Hematopoietic multipotent progenitor cell treated with erythropoietin and hydrocortisone succinate and interleukin-3 and kit ligand, for 6 days (in vitro differentiated cells): ENCODE data around the gene NRIP1.

Experiments used
- DNase-seq: peaks from one replicate; pipeline ENCODE4 v3.0.0-alpha.2; 2015

NRIP1 gene

GRCh38 chr21:15064576-15065391 lies at the start of gene NRIP1:
NRIP1 (minus strand) TSS chr21:15065000; CDS start chr21:14968192, 96,808 bp downstream.
- DNase-seq, result peak; percentile 94

- no peak for DNase-seq
Measured at GRCh38 chr21:15112858-15113257, 48.1 kb upstream of the NRIP1 start.

- DNase-seq, result no peak
Measured at GRCh38 chr21:15108801-15109200, 44.0 kb upstream of the NRIP1 start.

- DNase-seq, result no peak
Measured at GRCh38 chr21:15104470-15104869, 39.7 kb upstream of the NRIP1 start.

- DNase-seq, result no peak
Measured at GRCh38 chr21:15098908-15099307, 34.1 kb upstream of the NRIP1 start.

- no peak for DNase-seq
Measured at GRCh38 chr21:15098181-15098580, 33.4 kb upstream of the NRIP1 start.

- DNase-seq, result no peak
Measured at GRCh38 chr21:15097580-15097979, 32.8 kb upstream of the NRIP1 start.

- DNase-seq, result no peak
Measured at GRCh38 chr21:15096146-15096545, 31.3 kb upstream of the NRIP1 start.

- no peak for DNase-seq
Measured at GRCh38 chr21:15095326-15095725, 30.5 kb upstream of the NRIP1 start.

- DNase-seq, result no peak
Measured at GRCh38 chr21:15094706-15095105, 29.9 kb upstream of the NRIP1 start.

- DNase-seq, result no peak
Measured at GRCh38 chr21:15093216-15093615, 28.4 kb upstream of the NRIP1 start.

GRCh38 chr21:15092745-15093144 lies 27.9 kb upstream of the NRIP1 start:
- no peak for DNase-seq

- DNase-seq, result no peak
Measured at GRCh38 chr21:15090390-15090789, 25.6 kb upstream of the NRIP1 start.

GRCh38 chr21:15088488-15088887 lies 23.7 kb upstream of the NRIP1 start:
- DNase-seq, result no peak

GRCh38 chr21:15084668-15085067 lies 19.9 kb upstream of the NRIP1 start:
- no peak for DNase-seq

- DNase-seq, result no peak
Measured at GRCh38 chr21:15080526-15080925, 15.7 kb upstream of the NRIP1 start.

- no peak for DNase-seq
Measured at GRCh38 chr21:15079269-15079668, 14.5 kb upstream of the NRIP1 start.

- no peak for DNase-seq
Measured at GRCh38 chr21:15078180-15078579, 13.4 kb upstream of the NRIP1 start.

- no peak for DNase-seq
Measured at GRCh38 chr21:15077529-15078145, 12.8 kb upstream of the NRIP1 start.

- DNase-seq, result no peak
Measured at GRCh38 chr21:15076730-15077129, 11.9 kb upstream of the NRIP1 start.

GRCh38 chr21:15071009-15071408 lies 6.2 kb upstream of the NRIP1 start:
- DNase-seq, result no peak

GRCh38 chr21:15066123-15066575 lies 1.3 kb upstream of the NRIP1 start:
- no peak for DNase-seq

- DNase-seq, result peak; percentile 90
Measured at GRCh38 chr21:15065392-15066122, 757 bp upstream of the NRIP1 start.
